Kidney (tissue), 14 donors: ENCODE data around the gene WASL. TPM values are rescaled to one million over a fixed set of nuclear protein-coding genes. Genes with fewer than 3 reads are reported as not detected.
"Not testable (repeated sequence)": the region's sequence is repeated elsewhere in the genome, so short reads cannot be mapped to it uniquely, and the experiment has no call there.

Source experiments
- DNase-seq, 5 donors: peaks; one replicate each; pipeline ENCODE4 v3.0.0-alpha.2; 2013 to 2020
- FAIRE-seq: peaks from 2 replicates; lab custom pipeline; 2012; peaks lifted over from hg19 to GRCh38; lab: Jason Lieb, UNC
- H3K27ac ChIP-seq, 2 donors: one replicate each; pipeline ENCODE4 v1.7.0; 2013; ENCODE audit warnings: low read depth in 2 of 2, low read length in 2 of 2, inconsistent platforms in 1 of 2
- H3K27me3 ChIP-seq: one replicate; pipeline ENCODE4 v1.7.1; 2013; ENCODE audit warnings: low read length, inconsistent platforms; ENCODE audit not compliant: control insufficient read depth, insufficient read depth
- H3K36me3 ChIP-seq, 3 donors: one replicate each; pipeline versions ENCODE4 v1.7.0 to v1.7.1; 2013; ENCODE audit warnings: low read length in 3 of 3, control low read depth in 1 of 3, inconsistent platforms in 1 of 3; ENCODE audit not compliant: insufficient read depth in 3 of 3, control insufficient read depth in 2 of 3
- H3K4me1 ChIP-seq, 3 donors: one replicate each; pipeline versions ENCODE4 v1.7.0 to v1.7.1; 2013; ENCODE audit warnings: low read length in 3 of 3, inconsistent platforms in 1 of 3, low read depth in 1 of 3; ENCODE audit not compliant: control insufficient read depth in 2 of 3, insufficient read depth in 2 of 3
- H3K4me3 ChIP-seq, 3 donors: one replicate each; pipeline versions ENCODE4 v1.7.0 to v1.8.1; 2013; ENCODE audit warnings: low read length in 3 of 3, control low read depth in 1 of 3, inconsistent platforms in 1 of 3
- H3K9ac ChIP-seq, 3 donors: one replicate each; pipeline versions ENCODE4 v1.7.0 to v1.7.1; 2013; ENCODE audit warnings: low read length in 3 of 3, control low read depth in 1 of 3, inconsistent platforms in 1 of 3
- H3K9me3 ChIP-seq, 3 donors: one replicate each; pipeline versions ENCODE4 v1.7.0 to v1.7.1; 2013; ENCODE audit warnings: low read length in 3 of 3, control low read depth in 1 of 3, inconsistent platforms in 1 of 3; ENCODE audit not compliant: control insufficient read depth in 2 of 3, insufficient read depth in 1 of 3
- CTCF ChIP-seq: IDR thresholded peaks from 3 replicates; pipeline ENCODE4 v1.5.1; 2012; ENCODE audit warnings: mild to moderate bottlenecking, moderate library complexity, borderline replicate concordance; ENCODE audit not compliant: insufficient read depth; ENCODE audit errors: extremely low read depth
- intact Hi-C: fragments of 100-400 bp; cut with DNase I; formaldehyde crosslinking; loops from one replicate; pipeline ENCODE4 v1.11.1; 2022
- polyA plus RNA-seq: library from polyadenylated mRNA; stranded (reverse); fragments of 350-450 nt; fragmentation: Illumina TruSeq; extraction: RNeasy Lipid Tissue Mini Kit (QIAGEN cat#74804); gene quantifications from one replicate; pipeline ENCODE4 v1.2.3, GENCODE V29; 2014; ENCODE audit warnings: low read depth, low replicate concordance; ENCODE audit not compliant: insufficient read depth
- total RNA-seq: library from RNA; stranded (reverse); fragmentation: NEBNext Ultra II Directional; extraction: Animal tissue kit (Norgen Biotek cat#: 25700); gene quantifications from one replicate; pipeline ENCODE4 v1.2.1, GENCODE V29; 2021
- donor health status: control.
- donor health status: control.
- donor health status: control.
- donor health status: control.
- donor health status: control.
- donor health status: DM: yes; HTN: yes; CAD: no.
- donor health status: Normal renal cell carcinoma (clear cell type).

Gene WASL
- total and polyA plus RNA-seq, 2 donors from 2014 or later, result 28.7 to 50.4 TPM

GRCh38 chr7:123796568-123796967, 47.8 kb upstream of the WASL start:
- Histone ChIP-seq H3K36me3 (no peaks in the 10 kb centered on the region), H3K27ac (no peak overlapping the region), H3K4me3 (no peak overlapping the region), H3K27me3 (no peaks in the 10 kb centered on the region), H3K9me3 (no peaks in the 10 kb centered on the region), H3K9ac (no peak overlapping the region), H3K4me1 (no peaks in the 10 kb centered on the region)
- TF ChIP-seq CTCF, result no peak
- FAIRE-seq (no peak), DNase-seq (no peak)
- intact Hi-C loops, result loop anchor here (10.0 kb wide), 1 partner anchor 68 kb away; no protein-coding TSS in a partner anchor

- Histone ChIP-seq H3K4me1 (no peaks in the 10 kb centered on the region), H3K4me3 (no peak overlapping the region), H3K9ac (no peak overlapping the region), H3K9me3 (no peaks in the 10 kb centered on the region), H3K27me3 (no peaks in the 10 kb centered on the region), H3K36me3 (no peaks in the 10 kb centered on the region), H3K27ac (no peak overlapping the region)
- TF ChIP-seq CTCF, result no peak
- DNase-seq (no peak), FAIRE-seq (no peak)
- intact Hi-C loops, result loop anchor here (10.0 kb wide), 1 partner anchor 69 kb away; no protein-coding TSS in a partner anchor
Measured at GRCh38 chr7:123795917-123796316, 47.1 kb upstream of the WASL start.

GRCh38 chr7:123795116-123795515, 46.3 kb upstream of the WASL start:
- not testable (repeated sequence) for H3K9me3 ChIP-seq, H3K36me3 ChIP-seq
- intact Hi-C loops, result loop anchor here (10.0 kb wide), 1 partner anchor 70 kb away; no protein-coding TSS in a partner anchor

GRCh38 chr7:123792547-123792946, 43.7 kb upstream of the WASL start:
- Histone ChIP-seq H3K9ac (no peak overlapping the region), H3K9me3 (no peaks in the 10 kb centered on the region), H3K27ac (no peak overlapping the region), H3K4me3 (no peak overlapping the region), H3K36me3 (no peaks in the 10 kb centered on the region), H3K4me1 (no peaks in the 10 kb centered on the region), H3K27me3 (no peaks in the 10 kb centered on the region)
- TF ChIP-seq CTCF, result no peak
- no peak for FAIRE-seq
- intact Hi-C loops, result loop anchor here (10.0 kb wide), 1 partner anchor 72 kb away; no protein-coding TSS in a partner anchor
- no peak for DNase-seq

More at GRCh38 chr7:123795116-123795515, 46.3 kb upstream of the WASL start:
- not testable (repeated sequence) for H3K27ac ChIP-seq, H3K4me3 ChIP-seq, DNase-seq, H3K9ac ChIP-seq, H3K27me3 ChIP-seq, H3K4me1 ChIP-seq, FAIRE-seq
